ENCODE data around the gene LAMP1. TPM values are rescaled to one million over a fixed set of nuclear protein-coding genes. Genes with fewer than 3 reads are reported as not detected.
A peak's percentile ranks its signal among the peaks of the same experiment; 100 is the strongest.

Gene LAMP1
- total RNA-seq, 2 experiments from 2014 or later, result 12.2 to 24.6 TPM

GRCh38 chr13:113322890-113323651 is 26.0 kb downstream of the LAMP1 start:
- H3K9me3 ChIP-seq (ENCODE audit: low read length), result no peaks in the 10 kb centered on the region
- TSS peak; percentile 95 for BruUV-seq (replicated peaks)
- ChIA-PET CTCF (ENCODE audit: unreplicated experiment) (no interaction called here), POLR2A (interaction anchor here (0.7 kb wide), 1 partner anchor 40 kb away, joined by 3 read pairs; no protein-coding TSS in a partner anchor)
- H3K79me2 ChIP-seq (ENCODE audit: insufficient read depth, low read depth, low read length), result no peaks in the 10 kb centered on the region
- H3K27ac ChIP-seq (ENCODE audit: low read depth, low read length, poor library complexity, severe bottlenecking), result no peak overlapping the region
- H4K20me1 ChIP-seq (ENCODE audit: insufficient read depth, low read length), result no peaks in the 10 kb centered on the region
- no peaks in the 10 kb centered on the region for H3K4me1 ChIP-seq (ENCODE audit: insufficient read depth, low read length, poor library complexity, severe bottlenecking)
- peaks cover 13% of the 10 kb centered on the region for H3K36me3 ChIP-seq (ENCODE audit: insufficient read depth, low read length)
- no peak overlapping the region for H2AFZ ChIP-seq (ENCODE audit: low read length)
- no peak for DNase-seq (ENCODE audit: low spot score)
- H3K4me2 ChIP-seq (ENCODE audit: low read length), result no peak overlapping the region
- H3K4me3 ChIP-seq (ENCODE audit: low read depth, low read length, poor library complexity, severe bottlenecking), result no peak overlapping the region
- TF ChIP-seq CTCF (conservative IDR thresholded peaks at IDR 0.05; ENCODE audit: low read length) (no peak), EZH2phosphoT487 (IDR thresholded peaks at IDR 0.05; ENCODE audit: borderline replicate concordance, low read depth, low read length) (no peak)
- intact Hi-C loops (cut with micrococcal nuclease; ENCODE audit: unreplicated experiment), result no loop called here
- H3K9me2 ChIP-seq (ENCODE audit: insufficient read depth, low read length), result no peaks in the 10 kb centered on the region

GRCh38 chr13:113323869-113324268 is 26.8 kb downstream of the LAMP1 start:
- TF ChIP-seq CTCF (conservative IDR thresholded peaks at IDR 0.05; ENCODE audit: low read length) (no peak), EZH2phosphoT487 (IDR thresholded peaks at IDR 0.05; ENCODE audit: borderline replicate concordance, low read depth, low read length) (no peak)
- no TSS peak for BruUV-seq (replicated peaks)
- Histone ChIP-seq H3K36me3 (ENCODE audit: insufficient read depth, low read length) (peaks cover 13% of the 10 kb centered on the region), H3K9me2 (ENCODE audit: insufficient read depth, low read length) (no peaks in the 10 kb centered on the region), H3K4me3 (ENCODE audit: low read depth, low read length, poor library complexity, severe bottlenecking) (no peak overlapping the region), H2AFZ (ENCODE audit: low read length) (no peak overlapping the region), H4K20me1 (ENCODE audit: insufficient read depth, low read length) (no peaks in the 10 kb centered on the region), H3K9me3 (ENCODE audit: low read length) (no peaks in the 10 kb centered on the region), H3K27ac (ENCODE audit: low read depth, low read length, poor library complexity, severe bottlenecking) (no peak overlapping the region), H3K79me2 (ENCODE audit: insufficient read depth, low read depth, low read length) (no peaks in the 10 kb centered on the region), H3K4me1 (ENCODE audit: insufficient read depth, low read length, poor library complexity, severe bottlenecking) (no peaks in the 10 kb centered on the region), H3K4me2 (ENCODE audit: low read length) (no peak overlapping the region)
- intact Hi-C loops (cut with micrococcal nuclease; ENCODE audit: unreplicated experiment), result no loop called here
- ChIA-PET POLR2A (interaction anchor here (0.7 kb wide), 1 partner anchor 40 kb away, joined by 3 read pairs; no protein-coding TSS in a partner anchor), CTCF (ENCODE audit: unreplicated experiment) (no interaction called here)
- DNase-seq (ENCODE audit: low spot score), result no peak

- Histone ChIP-seq H2AFZ (ENCODE audit: low read length) (no peak overlapping the region), H3K36me3 (ENCODE audit: insufficient read depth, low read length) (peaks cover 13% of the 10 kb centered on the region), H3K4me1 (ENCODE audit: insufficient read depth, low read length, poor library complexity, severe bottlenecking) (no peaks in the 10 kb centered on the region), H3K4me3 (ENCODE audit: low read depth, low read length, poor library complexity, severe bottlenecking) (no peak overlapping the region), H3K79me2 (ENCODE audit: insufficient read depth, low read depth, low read length) (no peaks in the 10 kb centered on the region), H3K9me2 (ENCODE audit: insufficient read depth, low read length) (no peaks in the 10 kb centered on the region), H3K27ac (ENCODE audit: low read depth, low read length, poor library complexity, severe bottlenecking) (no peak overlapping the region), H3K4me2 (ENCODE audit: low read length) (no peak overlapping the region), H3K9me3 (ENCODE audit: low read length) (no peaks in the 10 kb centered on the region), H4K20me1 (ENCODE audit: insufficient read depth, low read length) (no peaks in the 10 kb centered on the region)
- no TSS peak for BruUV-seq (replicated peaks)
- TF ChIP-seq CTCF (conservative IDR thresholded peaks at IDR 0.05; ENCODE audit: low read length), result no peak
- TF ChIP-seq EZH2phosphoT487 (IDR thresholded peaks at IDR 0.05; ENCODE audit: borderline replicate concordance, low read depth, low read length), result no peak
- POLR2A ChIA-PET, result no interaction called here
- intact Hi-C loops (cut with micrococcal nuclease; ENCODE audit: unreplicated experiment), result no loop called here
- CTCF ChIA-PET (ENCODE audit: unreplicated experiment), result no interaction called here
- DNase-seq (ENCODE audit: low spot score), result no peak
Measured at GRCh38 chr13:113324398-113324797, 27.4 kb downstream of the LAMP1 start.

Data from OCI-LY7 (cell line).